CD1c-positive myeloid dendritic cell (primary cell): Measurements from ENCODE around the gene PPP1R1B.
"Not testable (repeated sequence)": the region's sequence is repeated elsewhere in the genome, so short reads cannot be mapped to it uniquely, and the experiment has no call there.

Experiments
- DNase-seq: peaks from one replicate; pipeline ENCODE4 v3.0.0-alpha.2; 2016; ENCODE audit errors: extremely low spot score

The PPP1R1B gene

GRCh38 chr17:39626171-39627046, at the start of gene PPP1R1B:
Gene PPP1R1B (plus strand): TSS chr17:39626952. CDS start chr17:39627393, 441 bp downstream.
- DNase-seq = no peak

GRCh38 chr17:39578272-39578671, 48.5 kb upstream of the PPP1R1B start:
- no peak for DNase-seq

GRCh38 chr17:39579318-39580081, 47.3 kb upstream of the PPP1R1B start:
- DNase-seq = no peak

GRCh38 chr17:39580082-39580468, 46.7 kb upstream of the PPP1R1B start:
- DNase-seq = no peak

GRCh38 chr17:39581071-39581758, 45.5 kb upstream of the PPP1R1B start:
- no peak for DNase-seq

GRCh38 chr17:39581759-39582085, 45.0 kb upstream of the PPP1R1B start:
- no peak for DNase-seq

- no peak for DNase-seq
Measured at GRCh38 chr17:39582658-39583057, 44.1 kb upstream of the PPP1R1B start.

- not testable (repeated sequence) for DNase-seq
Measured at GRCh38 chr17:39590180-39590579, 36.6 kb upstream of the PPP1R1B start.

- DNase-seq = peak; percentile 27
Measured at GRCh38 chr17:39591958-39592954, 34.5 kb upstream of the PPP1R1B start.

- DNase-seq = no peak
Measured at GRCh38 chr17:39593371-39593770, 33.4 kb upstream of the PPP1R1B start.

- DNase-seq = no peak
Measured at GRCh38 chr17:39595294-39595693, 31.5 kb upstream of the PPP1R1B start.

GRCh38 chr17:39595928-39596510, 30.7 kb upstream of the PPP1R1B start:
- DNase-seq = no peak

- no peak for DNase-seq
Measured at GRCh38 chr17:39596543-39597267, 30.0 kb upstream of the PPP1R1B start.

GRCh38 chr17:39597372-39598046, 29.2 kb upstream of the PPP1R1B start:
- DNase-seq = no peak

GRCh38 chr17:39598047-39598481, 28.7 kb upstream of the PPP1R1B start:
- no peak for DNase-seq

- DNase-seq = no peak
Measured at GRCh38 chr17:39598630-39599003, 28.1 kb upstream of the PPP1R1B start.

- DNase-seq = no peak
Measured at GRCh38 chr17:39599004-39599664, 27.6 kb upstream of the PPP1R1B start.

GRCh38 chr17:39599665-39600231, 27.0 kb upstream of the PPP1R1B start:
- DNase-seq = no peak
